ENCODE measurements around the gene ABR.

DNA sequence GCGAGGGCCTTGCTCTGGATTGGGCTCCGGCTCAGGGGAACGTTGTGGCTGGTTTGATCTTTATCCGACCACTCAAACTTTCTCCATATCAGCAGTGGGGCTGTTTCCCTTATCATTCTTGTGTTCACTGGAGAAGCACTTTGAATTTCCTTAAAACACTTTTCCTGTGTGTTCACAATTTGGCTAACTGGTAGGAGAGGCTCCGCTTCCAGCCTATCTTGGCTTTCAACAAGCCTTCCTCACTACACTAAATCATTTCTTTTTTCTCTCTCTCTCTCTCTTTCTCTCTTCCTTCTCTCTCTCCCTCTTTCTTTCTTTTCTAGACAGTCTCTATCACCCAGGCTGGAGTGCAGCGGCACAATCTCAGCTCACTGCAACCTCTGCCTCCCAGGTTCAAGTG is 43.0 kb downstream of the ABR start:
- TF ChIP-seq, protein P1, sequence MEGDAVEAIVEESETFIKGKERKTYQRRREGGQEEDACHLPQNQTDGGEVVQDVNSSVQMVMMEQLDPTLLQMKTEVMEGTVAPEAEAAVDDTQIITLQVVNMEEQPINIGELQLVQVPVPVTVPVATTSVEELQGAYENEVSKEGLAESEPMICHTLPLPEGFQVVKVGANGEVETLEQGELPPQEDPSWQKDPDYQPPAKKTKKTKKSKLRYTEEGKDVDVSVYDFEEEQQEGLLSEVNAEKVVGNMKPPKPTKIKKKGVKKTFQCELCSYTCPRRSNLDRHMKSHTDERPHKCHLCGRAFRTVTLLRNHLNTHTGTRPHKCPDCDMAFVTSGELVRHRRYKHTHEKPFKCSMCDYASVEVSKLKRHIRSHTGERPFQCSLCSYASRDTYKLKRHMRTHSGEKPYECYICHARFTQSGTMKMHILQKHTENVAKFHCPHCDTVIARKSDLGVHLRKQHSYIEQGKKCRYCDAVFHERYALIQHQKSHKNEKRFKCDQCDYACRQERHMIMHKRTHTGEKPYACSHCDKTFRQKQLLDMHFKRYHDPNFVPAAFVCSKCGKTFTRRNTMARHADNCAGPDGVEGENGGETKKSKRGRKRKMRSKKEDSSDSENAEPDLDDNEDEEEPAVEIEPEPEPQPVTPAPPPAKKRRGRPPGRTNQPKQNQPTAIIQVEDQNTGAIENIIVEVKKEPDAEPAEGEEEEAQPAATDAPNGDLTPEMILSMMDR (IDR thresholded peaks at IDR 0.05; ENCODE audit: low read depth, low read length), result no peak
- no peak for TF ChIP-seq EZH2phosphoT487 (IDR thresholded peaks at IDR 0.05; ENCODE audit: low read depth)

Data from OCI-LY3 (cell line).